GM12878 (cell line): ENCODE results near the gene NKAIN2. TPM values are rescaled to one million over a fixed set of nuclear protein-coding genes. Genes with fewer than 3 reads are reported as not detected.

ENCODE experiments used
- ATAC-seq: fragments of 200-7000 bp; cut with Tn5 transposase; 3 replicates; pipeline ENCODE4 v1.9.1; 2020; ENCODE audit warnings: mild to moderate bottlenecking, moderate library complexity
- BruUV-seq: library from RNA; stranded (reverse); fragments of 400-500 nt; replicated peaks from 2 replicates; lab custom pipeline; 2021; lab: Mats Ljungman, UMichigan
- CTCF ChIA-PET: fragments of 300-600 bp; sonication (Branson Sonifier 250); formaldehyde crosslinking; extraction: SDS; loops from one replicate; lab custom pipeline; 2021; ENCODE audit warnings: inconsistent platforms; lab: Yijun Ruan, JAX
- POLR2A ChIA-PET: fragments of 350-600 bp; formaldehyde crosslinking; extraction: SDS; loops from one replicate; lab custom pipeline; 2021; ENCODE audit warnings: inconsistent platforms; lab: Charles Lee
- RAD21 ChIA-PET: fragments of 300-600 bp; sonication (Branson Sonifier 250); formaldehyde crosslinking; loops from one replicate; lab custom pipeline; 2023; ENCODE audit warnings: antibody characterized with exemption; ENCODE audit not compliant: unreplicated experiment; lab: Charles Lee
- SMC1A ChIA-PET: fragments of 300-600 bp; sonication (Branson Sonifier 250); formaldehyde crosslinking; loops from one replicate; lab custom pipeline; 2023; ENCODE audit not compliant: unreplicated experiment, uncharacterized antibody; lab: Charles Lee
- DNase-seq: peaks from one replicate; pipeline ENCODE4 v3.0.0-alpha.2; 2011; ENCODE audit warnings: low read depth, low spot score
- FAIRE-seq: peaks from 3 replicates; lab custom pipeline; 2011; peaks lifted over from hg19 to GRCh38; lab: Jason Lieb, UNC
- H2AFZ ChIP-seq: 2 replicates; pipeline ENCODE4 v1.6.0; 2011; ENCODE audit warnings: low read depth, low read length, control low read depth; ENCODE audit not compliant: control insufficient read depth
- H3K27ac ChIP-seq: 2 replicates; pipeline ENCODE4 v1.5.1; 2011; ENCODE audit warnings: control low read depth; ENCODE audit not compliant: control insufficient read depth, insufficient read depth
- H3K27me3 ChIP-seq, 2 experiments: replicated peaks in 1 of 2; 2 replicates each; pipeline versions ENCODE4 v1.6.0 to v1.6.1; 2011; ENCODE audit warnings: low read length in 1 of 2; ENCODE audit not compliant: control insufficient read depth in 2 of 2, insufficient read depth in 2 of 2
- H3K36me3 ChIP-seq, 2 experiments: 2 replicates each; pipeline ENCODE4 v1.5.1; 2011; ENCODE audit warnings: low read length in 1 of 2; ENCODE audit not compliant: control insufficient read depth in 2 of 2, insufficient read depth in 2 of 2
- H3K4me1 ChIP-seq: 2 replicates; pipeline ENCODE4 v1.6.1; 2011; ENCODE audit warnings: mild to moderate bottlenecking, low read length, moderate library complexity, mixed read lengths; ENCODE audit not compliant: control insufficient read depth, insufficient read depth
- H3K4me2 ChIP-seq: 2 replicates; pipeline ENCODE4 v1.6.0; 2011; ENCODE audit warnings: control low read depth; ENCODE audit not compliant: control insufficient read depth, insufficient read depth
- H3K4me3 ChIP-seq: fragments of 200-600 bp; sonication (generic); 2 replicates; pipeline ENCODE4 v1.5.1; 2016
- H3K79me2 ChIP-seq: 2 replicates; pipeline ENCODE4 v1.6.0; 2011; ENCODE audit warnings: low read length; ENCODE audit not compliant: control insufficient read depth, insufficient read depth
- H3K9ac ChIP-seq: 2 replicates; pipeline ENCODE4 v1.8.0; 2011; ENCODE audit warnings: low read length, control low read depth, mixed read lengths; ENCODE audit not compliant: control insufficient read depth, insufficient read depth
- H3K9me3 ChIP-seq: replicated peaks from 3 replicates; pipeline ENCODE4 v1.5.1; 2011; ENCODE audit warnings: mild to moderate bottlenecking, low read length; ENCODE audit not compliant: control insufficient read depth, insufficient read depth
- H4K20me1 ChIP-seq: 2 replicates; pipeline ENCODE4 v1.6.0; 2011; ENCODE audit not compliant: control insufficient read depth, insufficient read depth
- BCL3 ChIP-seq: IDR thresholded peaks from 2 replicates; pipeline ENCODE4 v1.6.1; 2011; ENCODE audit warnings: borderline replicate concordance, low read depth, mild to moderate bottlenecking, moderate library complexity, low read length; ENCODE audit not compliant: insufficient read depth, poor library complexity, severe bottlenecking
- CHD2 ChIP-seq: IDR thresholded peaks from 2 replicates; pipeline ENCODE4 v1.6.1; 2011; ENCODE audit warnings: low read depth, low read length, improper control_type of control experiment, borderline replicate concordance
- NFXL1 ChIP-seq: fragments of 450-650 bp; IDR thresholded peaks from 2 replicates; pipeline ENCODE4 v1.6.1; 2017; ENCODE audit warnings: antibody characterized with exemption, mild to moderate bottlenecking, borderline replicate concordance
- RBBP5 ChIP-seq: fragments of 200-600 bp; sonication (generic); conservative IDR thresholded peaks from 2 replicates; pipeline ENCODE4 v1.6.1; 2016
- SRF ChIP-seq, 2 experiments: IDR thresholded peaks; 2 replicates each; pipeline ENCODE4 v1.6.1; 2011; ENCODE audit warnings: low read depth in 2 of 2, low read length in 2 of 2, mild to moderate bottlenecking in 1 of 2, moderate library complexity in 1 of 2
- TCF12 ChIP-seq: IDR thresholded peaks from 2 replicates; pipeline ENCODE4 v1.6.1; 2011; ENCODE audit warnings: low read depth, mild to moderate bottlenecking, low read length
- TCF3 ChIP-seq: IDR thresholded peaks from 2 replicates; pipeline ENCODE4 v1.6.1; 2012; ENCODE audit warnings: low read depth, mild to moderate bottlenecking, low read length, borderline replicate concordance; ENCODE audit not compliant: insufficient read depth
- ZNF207 ChIP-seq: fragments of 450-650 bp; IDR thresholded peaks from 2 replicates; pipeline ENCODE4 v1.6.1; 2014; ENCODE audit warnings: antibody characterized with exemption, mild to moderate bottlenecking, borderline replicate concordance
- WGBS: methylation state at CpG from one replicate; pipeline ENCODE4 v1.1.6; 2016; ENCODE audit warnings: low lambda C conversion rate; ENCODE audit not compliant: insufficient replicate concordance, insufficient coverage; ENCODE audit errors: missing lambda C conversion rate; 5-methylcytosine and 5-hydroxymethylcytosine counted together
- in situ Hi-C: fragments of 300-500 bp; cut with MboI; formaldehyde crosslinking; loops from 9 replicates; pipeline ENCODE4 v1.14.3; 2018; ENCODE audit warnings: mixed read lengths
- intact Hi-C: fragments of 100-400 bp; cut with micrococcal nuclease; formaldehyde crosslinking; loops from one replicate; pipeline ENCODE4 v1.14.2; 2022; ENCODE audit not compliant: unreplicated experiment
- polyA plus RNA-seq, 11 experiments: library from polyadenylated mRNA; depleted of rRNA in 4 of 11; unstranded in 6 of 11; stranded (reverse) in 5 of 11; fragments of >200 nt; fragmentation: Nextera tagmentation in 4 of 11; fragmentation: Illumina TruSeq in 1 of 11; extraction: Ambion mirVana in 4 of 11; extraction: Trizol in 1 of 11; gene quantifications; 1 replicate in 1 of 11; 2 replicates in 10 of 11; pipeline versions ENCODE4 v1.2.1 to v1.2.3, GENCODE V29; 2011 to 2016; ENCODE audit warnings: inconsistent platforms in 2 of 11, missing spikeins in 2 of 11, low read depth in 1 of 11
- total RNA-seq, 4 experiments: library from RNA; depleted of rRNA in 3 of 4; stranded (reverse); fragments of >200 nt in 3 of 4; fragmentation: Illumina TruSeq in 1 of 4; extraction: Trizol in 1 of 4; gene quantifications; 2 replicates each; pipeline versions ENCODE4 v1.2.1 to v1.2.3, GENCODE V29; 2013 to 2021
- TF ChIP-seq, protein P1 (sequence below): fragments of 450-650 bp; IDR thresholded peaks from 2 replicates; pipeline ENCODE4 v1.6.1; 2018; ENCODE audit warnings: mild to moderate bottlenecking, low read depth, moderate library complexity; ENCODE audit not compliant: partially characterized antibody

NKAIN2 gene
- total and polyA plus RNA-seq, 10 of the 15 experiments (the other 5 are each of a cell fraction or from before 2014, with no cell fraction given) = not detected

GRCh38 chr6:124110514-124110913 is 306.8 kb downstream of the NKAIN2 start:
- no TSS peak for BruUV-seq
- H3K36me3 ChIP-seq = no peaks in the 10 kb centered on the region
- ATAC-seq (no peak), FAIRE-seq (no peak), DNase-seq (no peak)
- ChIA-PET POLR2A (no interaction called here), RAD21 (no interaction called here), CTCF (no interaction called here), SMC1A (no interaction called here)
- H3K4me1 ChIP-seq = no peaks in the 10 kb centered on the region
- no peaks in the 10 kb centered on the region for H3K79me2 ChIP-seq
- no peak overlapping the region for H3K9ac ChIP-seq
- in situ Hi-C loops (no loop called here), intact Hi-C loops (no loop called here)
- no peaks in the 10 kb centered on the region for H3K9me3 ChIP-seq
- no peak overlapping the region for H3K27ac ChIP-seq
- TF ChIP-seq, protein P1, sequence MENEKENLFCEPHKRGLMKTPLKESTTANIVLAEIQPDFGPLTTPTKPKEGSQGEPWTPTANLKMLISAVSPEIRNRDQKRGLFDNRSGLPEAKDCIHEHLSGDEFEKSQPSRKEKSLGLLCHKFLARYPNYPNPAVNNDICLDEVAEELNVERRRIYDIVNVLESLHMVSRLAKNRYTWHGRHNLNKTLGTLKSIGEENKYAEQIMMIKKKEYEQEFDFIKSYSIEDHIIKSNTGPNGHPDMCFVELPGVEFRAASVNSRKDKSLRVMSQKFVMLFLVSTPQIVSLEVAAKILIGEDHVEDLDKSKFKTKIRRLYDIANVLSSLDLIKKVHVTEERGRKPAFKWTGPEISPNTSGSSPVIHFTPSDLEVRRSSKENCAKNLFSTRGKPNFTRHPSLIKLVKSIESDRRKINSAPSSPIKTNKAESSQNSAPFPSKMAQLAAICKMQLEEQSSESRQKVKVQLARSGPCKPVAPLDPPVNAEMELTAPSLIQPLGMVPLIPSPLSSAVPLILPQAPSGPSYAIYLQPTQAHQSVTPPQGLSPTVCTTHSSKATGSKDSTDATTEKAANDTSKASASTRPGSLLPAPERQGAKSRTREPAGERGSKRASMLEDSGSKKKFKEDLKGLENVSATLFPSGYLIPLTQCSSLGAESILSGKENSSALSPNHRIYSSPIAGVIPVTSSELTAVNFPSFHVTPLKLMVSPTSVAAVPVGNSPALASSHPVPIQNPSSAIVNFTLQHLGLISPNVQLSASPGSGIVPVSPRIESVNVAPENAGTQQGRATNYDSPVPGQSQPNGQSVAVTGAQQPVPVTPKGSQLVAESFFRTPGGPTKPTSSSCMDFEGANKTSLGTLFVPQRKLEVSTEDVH = no peak
- TF ChIP-seq SRF (IDR thresholded peaks at IDR 0.05; ENCODE audit: low read depth in 2 of 2, low read length in 2 of 2) = no peak
- TF ChIP-seq TCF12 = no peak
- 48% methylated on average over 4 of the region's 4 CpGs for WGBS
- no peaks in the 10 kb centered on the region for H4K20me1 ChIP-seq
- no peak overlapping the region for H3K4me3 ChIP-seq
- H2AFZ ChIP-seq = no peak overlapping the region
- no peak overlapping the region for H3K4me2 ChIP-seq
- no peaks in the 10 kb centered on the region for H3K27me3 ChIP-seq

GRCh38 chr6:124119596-124119995 is 315.9 kb downstream of the NKAIN2 start:
- no TSS peak for BruUV-seq
- Histone ChIP-seq H3K9ac (no peak overlapping the region), H4K20me1 (no peaks in the 10 kb centered on the region), H3K4me1 (no peaks in the 10 kb centered on the region), H3K4me3 (no peak overlapping the region)
- POLR2A ChIA-PET = no interaction called here
- RAD21 ChIA-PET = no interaction called here
- CTCF ChIA-PET = interaction anchor here (0.6 kb wide), 1 partner anchor 329 kb away, joined by 3 read pairs; no protein-coding TSS in a partner anchor
- in situ Hi-C loops = no loop called here
- no peak for FAIRE-seq
- SMC1A ChIA-PET = no interaction called here
- TF ChIP-seq RBBP5 = no peak
- TF ChIP-seq TCF3 = no peak
- no peak for TF ChIP-seq TCF12
- no peak for TF ChIP-seq BCL3
- no peak for TF ChIP-seq CHD2
- TF ChIP-seq NFXL1 = no peak
- no peak for TF ChIP-seq ZNF207
- TF ChIP-seq, all 136 proteins: peak for 0
- no peaks in the 10 kb centered on the region for H3K36me3 ChIP-seq
- intact Hi-C loops = no loop called here
- WGBS = 47% methylated on average over 1 of the region's 1 CpG
- ATAC-seq (no peak), DNase-seq (no peak)
- no peak overlapping the region for H3K27ac ChIP-seq
- no peaks in the 10 kb centered on the region for H3K9me3 ChIP-seq
- H2AFZ ChIP-seq = no peak overlapping the region
- H3K27me3 ChIP-seq = no peaks in the 10 kb centered on the region
- no peak overlapping the region for H3K4me2 ChIP-seq
- no peaks in the 10 kb centered on the region for H3K79me2 ChIP-seq
